HG03378 (cell line): ENCODE measurements around the gene RUNX2.

ENCODE experiments used
- ATAC-seq: cut with Tn5 transposase; IDR thresholded peaks from one replicate; pipeline ENCODE4 v1.9.1; 2021; ENCODE audit warnings: mild to moderate bottlenecking, moderate library complexity; ENCODE audit not compliant: unreplicated experiment

Gene RUNX2

DNA sequence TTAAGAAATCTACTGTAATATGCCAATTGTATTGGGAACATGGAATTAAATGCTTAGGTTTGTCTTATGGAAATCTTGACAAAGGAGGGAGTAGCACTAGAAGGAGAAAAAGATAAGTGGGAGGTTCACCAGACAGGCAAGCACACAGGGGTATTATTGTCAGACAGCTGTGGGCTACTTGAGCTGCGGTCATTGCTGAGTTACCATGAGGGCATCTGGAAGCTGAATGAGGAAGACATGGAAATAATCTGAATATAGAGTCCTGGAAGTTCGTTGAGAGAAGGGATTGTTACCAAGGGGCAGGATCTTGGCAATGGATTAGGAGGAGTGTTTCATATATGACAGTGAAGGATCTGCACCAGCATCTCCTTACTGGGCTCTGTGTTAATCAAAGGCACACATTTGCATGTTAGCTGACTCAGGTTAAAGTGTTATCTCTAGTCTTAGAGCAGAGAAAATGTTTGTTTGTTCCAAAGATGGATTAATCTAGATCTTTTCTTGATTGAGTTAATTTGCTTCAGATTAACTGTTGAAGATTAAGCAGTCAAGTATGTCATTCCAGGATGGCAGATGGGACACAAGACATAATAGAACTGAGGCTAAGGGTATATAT, 102.6 kb downstream of the RUNX2 start:
- ATAC-seq, result no peak

DNA sequence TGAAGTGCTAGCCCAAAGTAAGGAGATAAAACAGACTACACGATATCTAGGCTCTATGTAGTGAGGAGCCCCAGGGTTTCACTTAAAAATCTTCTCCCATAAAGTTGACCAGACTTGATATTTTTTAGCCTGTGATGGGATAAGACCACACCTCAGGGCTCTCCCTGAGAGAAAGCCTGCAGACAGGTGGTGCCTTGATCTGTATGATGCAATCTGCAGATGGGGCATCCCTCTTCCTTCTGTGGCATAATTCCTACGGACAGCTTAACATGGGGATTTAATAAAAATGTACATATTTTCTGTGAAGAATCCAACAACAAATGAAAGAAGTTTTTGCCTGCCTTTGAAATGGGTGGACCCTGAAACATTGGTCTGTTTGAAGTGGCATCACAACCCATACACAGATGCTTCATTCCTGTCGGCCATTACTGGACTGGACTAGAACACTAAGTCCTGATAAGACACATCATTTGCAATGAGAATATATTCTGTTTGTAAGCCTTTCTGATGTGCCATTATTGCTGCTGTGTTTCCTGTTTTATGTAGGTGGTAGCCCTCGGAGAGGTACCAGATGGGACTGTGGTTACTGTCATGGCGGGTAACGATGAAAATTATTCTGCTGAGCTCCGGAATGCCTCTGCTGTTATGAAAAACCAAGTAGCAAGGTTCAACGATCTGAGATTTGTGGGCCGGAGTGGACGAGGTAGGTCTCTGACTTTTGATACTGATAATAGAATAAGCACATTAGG, 103.4 kb downstream of the RUNX2 start:
- no peak for ATAC-seq

DNA sequence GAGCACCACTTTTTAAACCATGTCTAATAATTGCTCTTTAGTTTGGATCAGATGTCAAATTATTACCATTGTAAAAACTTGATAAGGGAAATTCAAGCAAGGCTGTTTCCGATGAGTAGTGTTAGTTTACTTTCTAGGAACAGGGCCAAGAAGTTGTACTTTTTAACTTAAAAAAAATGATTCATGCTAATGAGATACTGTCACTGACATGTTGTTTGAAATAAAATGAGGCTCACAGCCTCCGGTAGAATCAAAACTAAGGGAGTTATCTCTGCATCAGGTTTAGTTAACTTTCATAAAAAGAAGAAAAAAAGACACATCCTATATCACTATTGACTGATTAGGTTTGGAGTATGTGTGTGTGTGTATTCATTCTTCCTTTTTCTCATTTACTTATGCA, 104.8 kb downstream of the RUNX2 start:
- ATAC-seq, result no peak

DNA sequence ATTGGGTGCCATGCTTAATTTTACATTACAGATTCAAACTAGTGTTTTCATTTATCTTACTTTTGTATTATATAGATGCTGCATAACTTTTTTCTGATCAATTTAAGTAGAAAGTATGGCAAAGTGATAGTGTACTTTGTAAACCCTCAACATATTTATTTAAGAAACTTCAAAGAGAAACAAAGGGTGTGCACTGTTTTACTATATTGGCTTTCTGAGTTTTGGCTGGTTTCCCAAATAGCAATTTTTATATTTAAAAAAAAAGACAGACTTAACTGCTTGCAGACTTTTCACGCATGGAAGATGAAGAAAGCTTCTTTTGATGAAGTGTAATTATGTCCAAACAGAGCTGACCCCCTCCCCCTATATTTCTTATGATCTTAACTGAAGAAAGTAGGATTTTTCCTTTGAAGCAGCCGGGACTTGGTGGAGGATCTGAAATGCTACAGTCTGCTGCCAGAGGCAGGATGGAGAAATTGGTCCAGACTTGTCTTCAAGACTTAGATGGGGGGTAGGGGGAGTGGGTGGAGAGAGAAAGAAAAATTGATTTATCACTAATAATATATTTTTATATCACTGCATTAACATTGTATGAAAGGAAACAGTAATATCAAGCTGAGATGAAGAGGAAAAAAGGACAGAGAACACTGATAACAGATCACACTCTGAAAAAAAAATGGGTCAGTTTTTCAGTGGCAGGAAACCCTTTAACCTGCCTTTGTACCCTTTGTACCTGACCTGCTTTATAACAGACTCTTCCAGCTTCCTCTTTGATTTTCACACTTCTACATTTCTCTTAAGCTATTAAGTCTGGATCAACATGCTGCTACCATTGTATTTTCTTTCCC, 105.6 kb downstream of the RUNX2 start:
- no peak for ATAC-seq

DNA sequence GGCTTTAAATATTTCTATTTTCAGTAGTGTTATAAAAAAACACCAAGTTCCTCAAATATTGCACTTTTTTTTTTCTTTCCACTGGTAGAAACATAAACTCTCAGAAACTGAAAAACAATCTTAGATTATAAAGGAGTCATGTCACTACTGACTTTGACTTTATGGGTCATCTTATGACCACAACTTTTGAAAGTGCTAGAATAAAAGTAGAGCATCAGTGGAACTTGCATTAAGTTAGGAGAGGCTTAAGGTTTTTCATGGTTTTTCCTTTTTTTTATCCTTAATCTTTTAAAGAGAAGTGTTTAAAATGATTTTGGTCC, 106.2 kb downstream of the RUNX2 start:
- no peak for ATAC-seq

DNA sequence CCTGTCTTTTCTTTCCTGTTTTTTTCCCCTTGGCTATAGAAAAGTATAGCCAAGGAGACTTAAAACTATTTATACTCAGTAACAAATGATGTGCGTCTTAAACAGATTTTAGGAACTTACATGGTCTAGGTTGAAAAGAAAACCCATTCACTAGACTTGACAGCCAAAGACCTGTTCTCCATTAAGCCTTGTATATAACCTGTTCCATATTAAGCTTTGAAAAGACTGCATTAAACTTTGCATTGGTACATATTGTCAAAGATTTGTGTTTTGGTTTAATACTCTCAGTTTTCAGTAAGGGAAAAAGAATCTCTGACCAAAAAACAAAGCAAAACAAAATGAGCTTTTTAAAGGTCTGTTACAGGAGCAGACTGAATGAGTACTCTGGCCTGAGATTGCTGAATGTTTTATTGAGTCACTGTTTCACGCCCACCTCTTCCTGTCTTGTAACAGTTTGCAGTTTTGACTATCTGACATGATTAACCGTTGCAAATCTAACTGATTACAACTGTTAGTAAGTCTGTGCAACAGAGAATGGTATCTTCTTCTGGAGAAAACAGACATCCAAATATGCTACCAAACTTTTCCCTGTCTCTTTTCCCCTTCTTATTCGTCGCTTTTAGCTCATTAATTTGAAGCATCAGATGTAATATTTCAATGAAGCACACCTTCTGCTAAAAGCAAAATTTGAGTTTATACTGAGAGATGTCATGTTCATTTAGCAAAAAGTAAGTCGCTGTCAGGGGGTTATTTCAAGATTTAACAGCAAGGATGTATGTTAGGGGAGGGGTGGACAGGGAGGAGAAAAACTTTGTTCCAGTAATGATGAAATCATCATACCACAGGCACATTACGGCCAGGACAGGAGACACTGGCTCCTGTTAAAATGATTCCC, 108.7 kb downstream of the RUNX2 start:
- ATAC-seq, result peak; percentile 87

DNA sequence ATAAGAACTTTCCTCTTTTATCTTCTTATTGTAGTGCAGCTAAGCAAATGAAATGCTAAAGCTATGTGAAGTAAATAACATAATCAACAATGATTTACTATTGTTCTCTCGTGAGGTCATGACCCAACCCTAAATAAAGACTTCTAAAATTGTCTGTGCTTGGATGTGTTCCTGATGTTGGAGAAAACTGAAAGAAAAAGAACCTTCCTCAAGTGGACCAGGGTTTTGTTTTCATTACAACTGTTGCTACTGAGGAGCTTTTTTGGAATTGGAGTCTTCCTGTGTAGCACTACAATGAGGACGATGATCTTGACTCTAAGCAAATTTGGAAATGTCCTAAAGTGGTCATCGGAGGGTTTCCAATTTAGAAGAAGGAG, 109.3 kb downstream of the RUNX2 start:
- ATAC-seq, result no peak

DNA sequence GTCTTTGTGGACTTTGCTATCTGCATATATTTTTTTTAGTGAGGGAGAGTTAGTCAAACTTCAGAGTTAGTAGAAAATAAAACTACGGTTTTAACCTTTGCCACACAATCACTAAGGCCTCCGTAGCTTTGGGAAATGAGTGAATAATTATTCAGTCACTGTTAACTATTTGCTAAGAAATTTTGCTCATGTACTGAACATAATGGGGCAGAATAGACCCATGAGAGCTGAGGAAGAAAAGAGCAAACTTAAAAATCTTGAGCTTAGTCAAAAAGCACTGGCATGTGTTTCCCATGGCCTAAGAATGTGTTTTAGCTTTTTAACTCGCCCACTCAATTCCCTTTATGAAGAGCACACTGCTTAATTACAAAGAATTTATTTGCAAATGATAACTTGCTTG, 110.0 kb downstream of the RUNX2 start:
- no peak for ATAC-seq

DNA sequence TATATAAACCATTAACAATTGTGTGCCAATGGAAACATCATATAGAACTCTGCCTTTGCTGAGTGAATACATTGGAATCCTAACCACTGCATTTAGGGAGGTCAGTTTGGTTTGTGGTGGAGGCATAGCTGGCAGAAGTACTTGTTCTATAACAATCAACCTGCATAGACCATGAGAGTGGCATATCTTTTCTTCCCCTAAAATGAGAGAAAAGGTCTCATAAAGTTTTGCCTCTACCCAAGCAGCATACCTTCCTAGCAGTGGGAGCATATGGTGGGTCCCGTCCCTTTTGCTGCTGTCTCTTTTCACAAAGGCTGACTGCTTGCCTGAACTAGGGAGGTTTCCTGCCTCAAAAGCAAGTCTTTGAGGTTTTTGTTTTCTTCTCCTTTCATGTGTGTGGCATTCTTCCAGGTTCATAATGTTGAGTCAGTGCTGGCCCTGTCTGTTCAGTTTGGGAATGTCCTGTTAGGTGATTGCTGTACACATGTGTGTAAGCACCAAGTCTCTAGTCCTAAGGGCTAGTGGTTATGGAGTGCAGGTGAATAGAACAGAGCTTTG, 110.8 kb downstream of the RUNX2 start:
- ATAC-seq, result no peak

DNA sequence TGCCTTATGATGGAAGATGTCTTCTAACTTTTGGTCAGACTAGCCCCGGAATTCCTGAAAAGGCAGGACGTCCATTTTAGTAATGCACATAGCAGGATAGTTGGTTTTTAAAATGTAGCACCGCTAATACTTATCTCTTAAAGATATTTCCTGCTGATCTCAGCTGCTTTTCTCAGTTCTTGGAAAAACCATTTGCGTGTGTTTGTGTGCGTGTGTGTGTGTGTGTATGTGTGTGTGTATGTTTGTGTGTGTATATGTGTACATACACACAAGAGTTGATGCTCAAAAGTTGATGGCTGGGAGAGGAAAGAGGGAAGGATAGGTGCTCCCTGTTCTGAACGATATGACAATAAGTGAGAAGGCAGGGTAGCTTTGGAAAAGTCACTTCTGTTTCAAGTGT, 111.3 kb downstream of the RUNX2 start:
- ATAC-seq, result no peak

DNA sequence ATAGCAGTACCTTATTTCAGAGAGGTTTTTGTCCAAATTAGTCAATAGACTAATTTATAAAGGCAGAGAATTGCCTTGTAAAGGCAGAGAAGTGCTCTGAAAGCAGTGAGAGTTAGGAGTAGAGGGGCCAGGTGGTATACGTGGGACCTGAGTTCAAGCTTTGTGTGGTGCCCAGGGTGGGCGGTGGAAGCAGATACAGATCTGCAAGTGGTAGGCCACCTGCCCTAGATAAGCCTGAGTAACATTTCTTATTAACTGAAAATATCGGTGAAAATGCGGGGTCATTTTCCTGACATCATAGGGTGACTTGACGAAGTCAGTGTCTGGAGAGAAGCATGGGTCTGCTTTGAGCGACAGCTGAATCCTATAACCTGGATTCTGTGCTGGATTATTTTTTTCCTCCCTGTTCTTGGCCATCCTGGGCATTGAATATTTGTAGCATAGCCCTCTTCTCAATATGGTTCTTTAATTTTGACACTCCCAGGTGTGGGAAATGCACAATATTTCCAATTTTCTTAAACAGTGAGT, 111.8 kb downstream of the RUNX2 start:
- no peak for ATAC-seq

DNA sequence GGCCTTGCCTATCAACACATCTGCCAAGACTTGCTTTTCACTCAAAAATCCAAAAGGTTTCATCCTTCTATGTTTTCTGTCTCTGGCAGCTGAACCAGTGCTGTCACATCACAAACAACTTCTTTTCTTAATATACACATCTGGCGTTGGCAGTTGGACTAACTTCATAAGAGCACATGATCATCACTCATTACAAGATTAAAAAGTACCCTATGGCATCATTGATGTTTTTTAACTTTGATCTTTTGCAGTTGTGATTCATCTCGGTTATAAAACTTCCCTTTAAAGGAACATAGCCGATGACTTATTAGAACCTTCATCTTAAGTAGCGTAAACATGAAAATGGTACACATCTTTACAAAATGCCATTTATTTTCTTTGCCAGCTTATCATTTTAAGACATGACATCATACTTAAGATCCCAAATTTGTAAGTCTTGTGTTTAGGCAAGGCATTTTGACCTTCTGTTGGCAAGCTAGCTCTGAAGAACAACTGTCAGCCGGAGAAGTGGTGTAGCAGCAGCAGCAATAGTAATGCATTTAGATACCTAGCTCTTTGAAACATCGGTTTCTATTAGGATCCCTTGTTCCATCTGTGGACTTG, 113.8 kb downstream of the RUNX2 start:
- no peak for ATAC-seq

DNA sequence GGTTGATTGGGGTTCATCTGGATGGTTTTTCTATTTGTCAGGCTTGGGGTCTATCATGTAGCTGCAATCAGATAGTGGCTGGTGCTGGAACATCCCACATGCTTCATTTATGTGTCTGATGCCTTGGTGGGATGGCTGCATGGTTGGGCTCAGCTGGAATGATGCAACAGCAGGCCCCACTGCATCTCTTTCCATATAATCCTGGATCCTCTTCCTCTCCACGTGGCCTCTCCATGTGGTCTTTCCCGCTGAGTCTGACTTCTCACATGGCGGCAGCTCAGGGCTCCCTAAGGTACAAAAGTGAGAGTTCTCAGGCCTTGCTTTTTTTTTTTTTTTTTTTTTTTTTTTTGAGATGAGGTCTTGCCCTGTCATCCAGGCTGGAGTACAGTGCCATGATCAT, 114.6 kb downstream of the RUNX2 start:
- no peak for ATAC-seq

DNA sequence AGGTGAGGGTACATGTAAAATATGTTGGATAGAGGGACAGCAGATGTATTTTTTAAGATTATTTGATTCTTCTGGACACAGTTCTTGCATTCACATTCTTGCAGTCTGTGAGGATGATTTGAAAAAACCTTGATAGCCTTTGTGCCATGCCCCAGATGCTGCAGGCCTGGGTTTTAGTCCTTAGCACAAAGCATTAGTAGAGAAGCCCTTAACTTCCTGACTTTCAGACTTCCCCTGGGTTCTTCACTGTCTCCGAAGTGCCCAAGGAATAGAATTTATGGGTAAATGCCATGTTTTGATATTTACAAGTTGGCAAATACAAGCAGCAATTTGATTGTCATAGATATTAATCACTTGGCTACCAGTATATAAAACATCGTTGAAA, 117.2 kb downstream of the RUNX2 start:
- ATAC-seq, result no peak

DNA sequence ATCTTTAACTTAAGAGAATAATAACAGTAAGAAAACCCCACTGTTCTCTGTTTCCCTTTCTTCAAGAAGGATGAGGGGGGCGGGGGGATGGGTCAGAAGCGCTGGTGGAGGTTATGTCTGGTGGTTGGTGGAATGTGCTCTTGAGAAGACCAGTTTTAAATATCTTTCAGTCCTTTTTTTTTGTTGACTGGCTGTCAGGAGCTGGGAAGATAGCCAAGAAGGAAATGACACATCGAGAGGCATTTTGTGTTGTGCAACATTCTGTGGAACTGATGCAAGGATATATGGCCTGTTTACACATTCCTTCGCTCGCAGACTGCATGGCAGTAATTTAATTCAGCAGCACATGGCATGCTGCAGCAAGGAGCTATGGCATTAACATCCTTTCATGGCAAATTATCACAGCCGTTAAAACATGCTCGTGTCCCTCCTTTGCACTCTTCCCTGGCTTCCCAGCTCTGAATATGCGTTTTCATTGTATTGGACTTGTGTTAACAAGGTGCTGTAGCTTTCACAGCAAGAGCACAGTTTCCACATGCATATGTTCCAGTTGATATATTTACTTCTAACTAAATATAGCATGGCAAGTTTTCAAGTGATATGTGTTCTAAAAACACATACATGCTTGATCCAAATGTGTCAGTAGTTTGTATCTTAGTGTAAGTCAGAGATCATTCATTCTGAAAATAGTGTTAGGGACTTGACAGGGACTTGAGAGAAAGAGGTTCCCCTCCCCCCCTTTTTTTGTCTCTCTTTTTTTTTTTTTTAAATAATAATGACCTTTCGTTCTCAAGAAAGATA, 117.8 kb downstream of the RUNX2 start:
- ATAC-seq, result no peak

DNA sequence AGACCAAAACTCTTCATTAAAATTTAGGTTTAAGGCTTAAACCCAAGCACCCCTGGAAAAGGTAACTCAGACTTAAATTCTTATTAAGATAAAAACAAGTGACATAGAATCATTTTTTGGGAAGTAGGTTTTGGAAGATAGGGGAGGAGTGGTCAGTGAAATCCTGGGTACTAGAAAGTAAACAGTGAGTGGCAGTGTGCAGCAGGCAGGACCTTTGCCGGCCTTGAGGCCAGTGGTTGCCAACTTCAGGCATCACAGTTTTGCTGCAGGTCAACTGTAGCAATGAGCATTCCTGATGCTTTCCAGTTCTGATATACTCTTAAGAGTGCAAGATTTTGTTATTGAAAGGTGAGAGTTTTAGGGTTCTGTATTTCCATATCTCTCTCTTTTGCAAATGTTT, 118.9 kb downstream of the RUNX2 start:
- ATAC-seq, result no peak

DNA sequence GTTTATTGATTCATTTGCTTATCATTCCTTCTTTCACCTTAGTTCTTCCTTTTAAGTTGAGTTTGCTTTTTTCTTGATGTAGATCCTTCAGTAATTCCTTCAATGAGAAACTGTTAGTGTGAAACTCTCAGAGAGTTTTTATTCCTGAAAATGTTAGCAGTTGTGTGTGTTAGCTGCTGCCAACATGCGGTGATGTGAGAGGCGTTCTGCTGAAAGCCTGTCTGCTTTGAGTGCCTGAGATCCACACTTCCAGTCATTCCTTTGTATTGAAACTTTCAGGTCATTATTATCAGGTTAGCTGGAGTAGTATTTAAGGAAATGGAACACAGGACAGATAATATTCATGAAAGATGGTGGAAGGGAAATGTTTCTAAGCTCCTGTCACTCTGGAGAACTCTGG, 119.6 kb downstream of the RUNX2 start:
- no peak for ATAC-seq

DNA sequence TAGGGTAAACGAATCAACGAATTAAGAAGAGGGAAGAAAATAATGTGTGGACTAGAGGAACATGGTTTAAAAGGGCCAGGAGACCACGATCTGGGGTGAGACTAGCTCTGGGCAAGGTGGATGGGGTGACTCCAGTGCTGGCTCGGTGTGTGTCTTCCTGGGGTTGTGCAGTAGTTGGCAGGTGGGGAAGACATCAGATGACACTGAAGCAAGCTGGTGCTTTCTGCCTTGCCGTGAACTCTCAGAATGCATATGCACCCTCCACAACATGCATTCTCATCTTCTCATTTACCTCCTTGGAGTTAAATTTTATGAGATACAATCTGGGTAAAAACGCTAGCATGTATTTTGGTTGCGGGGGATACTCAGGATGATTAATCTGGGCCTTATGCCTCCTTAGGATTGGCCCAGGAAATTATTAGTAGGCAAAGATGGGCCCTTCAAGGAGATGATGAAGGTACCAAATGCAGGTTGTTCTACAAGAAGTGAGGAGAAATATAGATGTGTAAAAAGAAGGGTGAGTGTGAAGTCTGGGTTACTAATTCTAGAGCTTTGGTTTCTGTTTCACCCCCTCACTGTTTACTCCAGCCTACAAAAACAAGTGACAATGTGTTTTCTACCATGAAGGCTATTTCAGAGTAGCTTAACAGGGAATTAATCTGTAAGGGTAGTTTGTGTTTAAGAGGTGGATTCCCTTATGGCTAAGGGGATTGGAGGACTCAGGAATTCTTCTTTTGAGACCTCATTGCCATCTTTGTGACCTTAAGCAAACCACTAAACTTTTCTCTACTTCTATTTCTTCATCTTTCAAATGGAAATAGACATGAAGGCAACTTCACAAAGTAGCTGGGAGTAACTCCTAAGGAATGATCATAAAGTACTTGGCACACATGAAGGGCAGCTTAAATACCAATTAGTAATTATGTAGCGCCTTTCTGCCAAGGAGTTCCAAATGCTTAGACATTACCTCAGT, 120.6 kb downstream of the RUNX2 start:
- no peak for ATAC-seq
